ENCODE data around the gene MYRIP. TPM values are rescaled to one million over a fixed set of nuclear protein-coding genes. Genes with fewer than 3 reads are reported as not detected.

The MYRIP gene
- total RNA-seq, 4 donors from 2014 or later, result 2.4 to 9.8 (median 4.4) TPM

DNA sequence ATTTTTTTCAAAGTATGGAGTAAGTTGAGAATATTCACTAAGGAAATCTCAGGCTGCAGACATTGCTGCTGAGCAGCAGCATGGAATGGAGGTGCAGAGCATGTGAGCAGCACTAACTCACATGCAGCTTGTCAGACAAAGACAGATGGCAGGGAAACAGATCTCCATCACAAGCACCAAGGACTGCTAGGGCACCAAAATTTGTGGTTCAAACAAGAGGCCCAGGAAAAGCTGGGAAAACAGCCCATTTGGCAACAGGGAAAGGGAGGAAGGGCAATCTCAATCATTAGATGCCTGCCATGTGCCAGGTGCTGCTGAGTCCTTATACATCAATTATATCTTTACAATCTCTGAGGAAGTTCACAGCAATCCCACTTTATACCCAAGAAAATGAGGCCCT, 452.9 kb downstream of the MYRIP start:
- TF ChIP-seq, protein P1, sequence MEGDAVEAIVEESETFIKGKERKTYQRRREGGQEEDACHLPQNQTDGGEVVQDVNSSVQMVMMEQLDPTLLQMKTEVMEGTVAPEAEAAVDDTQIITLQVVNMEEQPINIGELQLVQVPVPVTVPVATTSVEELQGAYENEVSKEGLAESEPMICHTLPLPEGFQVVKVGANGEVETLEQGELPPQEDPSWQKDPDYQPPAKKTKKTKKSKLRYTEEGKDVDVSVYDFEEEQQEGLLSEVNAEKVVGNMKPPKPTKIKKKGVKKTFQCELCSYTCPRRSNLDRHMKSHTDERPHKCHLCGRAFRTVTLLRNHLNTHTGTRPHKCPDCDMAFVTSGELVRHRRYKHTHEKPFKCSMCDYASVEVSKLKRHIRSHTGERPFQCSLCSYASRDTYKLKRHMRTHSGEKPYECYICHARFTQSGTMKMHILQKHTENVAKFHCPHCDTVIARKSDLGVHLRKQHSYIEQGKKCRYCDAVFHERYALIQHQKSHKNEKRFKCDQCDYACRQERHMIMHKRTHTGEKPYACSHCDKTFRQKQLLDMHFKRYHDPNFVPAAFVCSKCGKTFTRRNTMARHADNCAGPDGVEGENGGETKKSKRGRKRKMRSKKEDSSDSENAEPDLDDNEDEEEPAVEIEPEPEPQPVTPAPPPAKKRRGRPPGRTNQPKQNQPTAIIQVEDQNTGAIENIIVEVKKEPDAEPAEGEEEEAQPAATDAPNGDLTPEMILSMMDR (IDR thresholded peaks at IDR 0.05; ENCODE audit: low read depth), result no peak

DNA sequence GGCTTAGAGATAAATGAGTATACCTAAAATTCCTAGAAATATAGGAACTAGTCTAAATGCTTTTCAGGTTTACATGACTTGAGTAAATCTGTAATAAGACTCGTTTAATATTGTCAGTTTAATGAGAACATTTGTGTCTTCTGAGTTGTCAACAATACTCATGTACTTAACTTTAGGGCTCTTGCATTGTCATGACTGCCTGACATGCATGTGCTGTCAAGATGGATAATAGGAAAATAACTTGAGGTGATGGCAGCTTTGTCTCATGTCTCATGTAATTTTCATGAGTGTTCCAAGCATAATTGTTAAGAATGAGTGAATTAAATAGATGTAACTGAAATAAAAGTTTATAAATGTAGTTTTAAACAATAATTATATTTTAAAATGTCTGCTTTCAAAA, 455.0 kb downstream of the MYRIP start:
- TF ChIP-seq, protein P1 (IDR thresholded peaks at IDR 0.05; ENCODE audit: low read depth), result no peak

- TF ChIP-seq, protein P1 (IDR thresholded peaks at IDR 0.05; ENCODE audit: low read depth), result no peak
These were observed 455.8 kb downstream of the MYRIP start for GRCh38 chr3:40265181-40265580.

DNA sequence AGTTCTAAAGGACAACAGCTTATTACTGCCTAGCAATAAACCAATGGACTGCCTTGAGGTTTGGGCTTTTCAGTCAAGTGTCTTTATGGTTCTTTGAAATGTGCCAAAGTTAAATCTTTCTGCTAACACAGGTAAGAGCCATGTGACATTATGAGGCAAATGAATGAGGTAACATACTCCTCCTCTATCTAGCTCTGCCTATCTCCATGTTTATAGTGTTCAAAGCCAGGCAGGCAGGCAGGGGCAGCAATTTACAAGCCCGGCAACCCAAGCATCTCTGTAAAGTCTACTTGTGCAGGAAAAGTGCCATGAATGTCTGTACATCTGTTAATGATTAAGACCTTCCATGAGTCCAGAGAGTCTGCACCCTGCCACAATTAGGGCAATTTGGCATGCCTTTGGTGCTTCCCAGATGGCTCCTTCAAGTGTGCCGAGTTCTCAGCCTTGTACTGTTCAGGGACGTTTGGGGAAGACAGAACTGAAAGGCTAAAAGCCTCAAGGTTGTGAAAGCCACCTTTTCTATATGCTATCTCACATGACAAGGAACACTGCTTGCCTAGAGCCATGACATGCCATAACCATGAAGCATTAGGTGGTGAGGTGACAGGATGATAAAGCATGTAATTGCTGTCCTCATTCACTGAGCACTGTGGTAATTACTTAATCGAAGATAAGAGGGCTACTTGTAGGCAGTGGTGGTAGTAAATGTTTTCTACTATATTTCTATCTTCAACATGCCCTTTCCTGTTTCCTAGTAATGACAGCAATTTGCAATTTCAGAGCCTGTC, 458.7 kb downstream of the MYRIP start:
- TF ChIP-seq, protein P1 (IDR thresholded peaks at IDR 0.05; ENCODE audit: low read depth), result no peak

DNA sequence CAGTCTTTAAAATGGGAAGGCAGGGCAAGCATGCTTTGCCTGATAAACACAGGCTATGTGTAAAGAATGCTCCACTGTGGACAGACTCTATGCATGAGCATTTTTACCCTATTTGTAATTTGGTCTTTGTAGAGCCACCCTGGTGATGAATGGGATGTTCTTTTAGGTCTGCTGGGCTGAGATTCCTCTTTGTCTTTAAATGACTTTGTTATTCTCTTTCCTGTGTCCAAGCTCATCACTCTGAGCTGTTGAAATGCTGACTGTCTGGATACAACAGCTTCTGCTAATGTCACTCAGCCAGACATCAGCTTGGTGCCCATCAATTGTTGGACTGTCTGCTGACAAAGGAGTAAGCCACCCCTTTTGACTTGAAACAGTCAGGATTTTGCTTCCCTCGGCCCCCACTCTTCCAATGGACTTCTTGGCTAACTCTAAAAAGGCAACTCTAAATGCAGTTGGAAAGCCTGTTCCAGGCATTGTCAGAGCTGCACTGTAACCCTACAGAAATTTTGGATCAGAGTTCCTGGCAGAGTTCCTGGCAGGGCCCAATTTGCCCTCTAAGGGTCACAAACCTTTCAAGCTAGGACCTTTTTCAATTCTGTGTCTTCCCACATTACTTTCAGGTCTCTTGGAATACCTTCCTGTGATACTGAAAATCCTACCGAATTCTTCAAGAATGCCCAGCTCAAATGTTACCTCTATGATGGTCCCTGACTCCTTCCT, 459.6 kb downstream of the MYRIP start:
- TF ChIP-seq, protein P1 (IDR thresholded peaks at IDR 0.05; ENCODE audit: low read depth), result no peak

DNA sequence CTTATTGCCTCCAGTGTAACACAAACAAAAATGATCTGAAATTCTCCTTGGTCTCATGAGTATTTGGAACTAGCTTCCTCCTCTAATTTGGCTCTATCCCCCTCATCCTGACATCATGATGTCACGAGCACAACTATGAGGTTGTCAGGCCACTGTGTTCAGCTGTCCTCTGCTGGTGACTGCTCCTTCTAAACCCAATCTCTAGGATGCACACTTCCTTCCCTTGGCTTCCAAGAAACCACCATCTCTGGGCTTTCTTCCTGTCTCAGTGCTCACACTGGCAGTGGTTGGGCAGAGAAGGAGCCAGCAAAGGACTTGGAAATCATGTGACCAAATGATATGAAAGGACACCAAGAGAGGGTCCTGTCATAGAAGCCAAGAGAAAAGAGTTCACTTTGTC, 469.4 kb downstream of the MYRIP start:
- TF ChIP-seq, protein P1 (IDR thresholded peaks at IDR 0.05; ENCODE audit: low read depth), result no peak

GRCh38 chr3:40281995-40282394, 472.6 kb downstream of the MYRIP start:
- TF ChIP-seq, protein P1 (IDR thresholded peaks at IDR 0.05; ENCODE audit: low read depth), result no peak
